Peyer's patch (tissue), 4 donors: ENCODE results near the gene TCF23.

Source experiments
- CTCF ChIP-seq, 6 experiments: fragments of 450-650 bp in 4 of 6; fragments of 200-600 bp in 2 of 6; sonication (generic) in 1 of 6; IDR thresholded peaks; one replicate each; pipeline ENCODE4 v1.5.1; 2017 to 2019; ENCODE audit warnings: antibody characterized with exemption in 6 of 6, mild to moderate bottlenecking in 3 of 6, moderate library complexity in 1 of 6
- POLR2A ChIP-seq, 2 donors: fragments of 450-650 bp; IDR thresholded peaks; one replicate each; pipeline ENCODE4 v1.5.1; 2017; ENCODE audit warnings: antibody characterized with exemption in 2 of 2, mild to moderate bottlenecking in 2 of 2, moderate library complexity in 2 of 2

GRCh38 chr2:27199241-27199640, 50.4 kb downstream of the TCF23 start:
- TF ChIP-seq POLR2A (IDR thresholded peaks at IDR 0.05) = no peak
- no peak for TF ChIP-seq CTCF (IDR thresholded peaks at IDR 0.05)
